A549 (cell line): ENCODE measurements around the gene LRRC2.

Experiments
- CBX2 ChIP-seq: fragments of 200-600 bp; sonication (generic); IDR thresholded peaks from 2 replicates; pipeline ENCODE4 v1.6.1; 2016; ENCODE audit warnings: low read depth, mild to moderate bottlenecking, borderline replicate concordance
- CHD4 ChIP-seq: fragments of 200-600 bp; sonication (generic); IDR thresholded peaks from 2 replicates; pipeline ENCODE4 v1.6.1; 2016; ENCODE audit warnings: antibody characterized with exemption, mild to moderate bottlenecking, borderline replicate concordance
- EHMT2 ChIP-seq: fragments of 200-600 bp; sonication (generic); IDR thresholded peaks from 2 replicates; pipeline ENCODE4 v1.6.1; 2016; ENCODE audit warnings: antibody characterized with exemption, low read depth, mild to moderate bottlenecking, moderate library complexity
- EP300 ChIP-seq, 2 experiments: fragments of >200 bp; sonication (Bioruptor Twin); formaldehyde crosslinking; IDR thresholded peaks; 2 replicates in 1 of 2; 3 replicates in 1 of 2; pipeline ENCODE4 v1.6.1; 2016 to 2017
- JUNB ChIP-seq: fragments of >200 bp; sonication (Bioruptor Twin); formaldehyde crosslinking; IDR thresholded peaks from 2 replicates; pipeline ENCODE4 v1.6.1; 2016
- KDM1A ChIP-seq: fragments of 200-600 bp; sonication (generic); IDR thresholded peaks from 2 replicates; pipeline ENCODE4 v1.6.1; 2016; ENCODE audit warnings: low read depth, mild to moderate bottlenecking
- MYC ChIP-seq: IDR thresholded peaks from 2 replicates; pipeline ENCODE4 v1.6.1; 2012; ENCODE audit warnings: mild to moderate bottlenecking, inconsistent platforms, low read length, improper control_type of control experiment, borderline replicate concordance
- POLR2A ChIP-seq: IDR thresholded peaks from 2 replicates; pipeline ENCODE4 v1.6.1; 2012; ENCODE audit warnings: mild to moderate bottlenecking, low read length
- RFX5 ChIP-seq: fragments of 450-650 bp; IDR thresholded peaks from 2 replicates; pipeline ENCODE4 v1.7.1; 2014; ENCODE audit warnings: antibody characterized with exemption, mild to moderate bottlenecking, moderate library complexity
- SREBF2 ChIP-seq: fragments of 450-650 bp; IDR thresholded peaks from 2 replicates; pipeline ENCODE4 v1.6.1; 2014; ENCODE audit warnings: mild to moderate bottlenecking, moderate library complexity
- TF ChIP-seq, protein P1 (sequence below): fragments of >200 bp; sonication (Bioruptor Twin); formaldehyde crosslinking; IDR thresholded peaks from 3 replicates; pipeline ENCODE4 v1.5.1; 2016
- TF ChIP-seq, protein P2 (sequence below): fragments of 450-650 bp; IDR thresholded peaks from 2 replicates; pipeline ENCODE4 v1.6.1; 2014; ENCODE audit warnings: antibody characterized with exemption

DNA sequence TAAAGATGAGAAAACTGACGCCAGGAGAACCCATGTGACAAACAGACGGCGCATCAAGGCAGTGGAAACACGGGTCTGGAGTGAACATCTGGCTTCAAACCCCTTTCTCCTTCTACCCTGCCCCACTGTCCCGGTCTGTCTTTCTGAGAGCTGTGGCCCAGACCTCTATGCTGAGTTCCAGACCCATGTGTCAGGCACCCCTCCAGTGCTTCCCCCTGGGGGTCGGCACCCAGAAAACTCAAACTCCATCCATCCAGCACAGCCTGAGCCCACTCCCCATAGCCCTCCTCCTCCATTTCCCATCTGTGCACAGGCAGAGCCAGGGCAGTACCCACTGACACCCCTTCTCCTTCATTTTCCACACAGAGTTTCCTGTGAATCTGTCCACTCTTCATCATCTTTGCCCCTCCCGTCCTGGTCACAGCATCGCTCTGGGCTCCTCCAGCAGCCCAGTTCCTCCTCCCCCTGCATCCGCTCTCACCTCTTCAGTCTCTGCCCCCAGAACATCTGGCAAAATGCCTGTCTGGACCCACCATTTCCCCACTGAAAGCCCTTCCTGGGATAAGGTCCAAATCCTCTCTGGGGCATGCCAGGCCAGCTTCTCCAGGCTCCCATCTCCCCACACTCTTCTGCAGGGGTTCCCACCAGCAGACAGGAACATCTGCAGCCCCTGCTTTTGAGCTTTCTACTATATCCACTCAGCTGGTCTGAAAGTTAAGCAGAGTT, 49.1 kb upstream of the LRRC2 start:
- TF ChIP-seq, protein P1, sequence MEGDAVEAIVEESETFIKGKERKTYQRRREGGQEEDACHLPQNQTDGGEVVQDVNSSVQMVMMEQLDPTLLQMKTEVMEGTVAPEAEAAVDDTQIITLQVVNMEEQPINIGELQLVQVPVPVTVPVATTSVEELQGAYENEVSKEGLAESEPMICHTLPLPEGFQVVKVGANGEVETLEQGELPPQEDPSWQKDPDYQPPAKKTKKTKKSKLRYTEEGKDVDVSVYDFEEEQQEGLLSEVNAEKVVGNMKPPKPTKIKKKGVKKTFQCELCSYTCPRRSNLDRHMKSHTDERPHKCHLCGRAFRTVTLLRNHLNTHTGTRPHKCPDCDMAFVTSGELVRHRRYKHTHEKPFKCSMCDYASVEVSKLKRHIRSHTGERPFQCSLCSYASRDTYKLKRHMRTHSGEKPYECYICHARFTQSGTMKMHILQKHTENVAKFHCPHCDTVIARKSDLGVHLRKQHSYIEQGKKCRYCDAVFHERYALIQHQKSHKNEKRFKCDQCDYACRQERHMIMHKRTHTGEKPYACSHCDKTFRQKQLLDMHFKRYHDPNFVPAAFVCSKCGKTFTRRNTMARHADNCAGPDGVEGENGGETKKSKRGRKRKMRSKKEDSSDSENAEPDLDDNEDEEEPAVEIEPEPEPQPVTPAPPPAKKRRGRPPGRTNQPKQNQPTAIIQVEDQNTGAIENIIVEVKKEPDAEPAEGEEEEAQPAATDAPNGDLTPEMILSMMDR, result no peak
- no peak for TF ChIP-seq CHD4
- TF ChIP-seq SREBF2, result no peak
- TF ChIP-seq POLR2A, result no peak
- no peak for TF ChIP-seq RFX5
- TF ChIP-seq EP300 (IDR thresholded peaks at IDR 0.05), result no peak
- TF ChIP-seq, protein P2, sequence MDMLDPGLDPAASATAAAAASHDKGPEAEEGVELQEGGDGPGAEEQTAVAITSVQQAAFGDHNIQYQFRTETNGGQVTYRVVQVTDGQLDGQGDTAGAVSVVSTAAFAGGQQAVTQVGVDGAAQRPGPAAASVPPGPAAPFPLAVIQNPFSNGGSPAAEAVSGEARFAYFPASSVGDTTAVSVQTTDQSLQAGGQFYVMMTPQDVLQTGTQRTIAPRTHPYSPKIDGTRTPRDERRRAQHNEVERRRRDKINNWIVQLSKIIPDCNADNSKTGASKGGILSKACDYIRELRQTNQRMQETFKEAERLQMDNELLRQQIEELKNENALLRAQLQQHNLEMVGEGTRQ, result no peak
- no peak for TF ChIP-seq JUNB
- TF ChIP-seq CBX2, result no peak
- TF ChIP-seq MYC, result no peak
- TF ChIP-seq KDM1A, result no peak
- TF ChIP-seq EHMT2, result no peak
